ENCODE results near the gene SNX21. TPM values are rescaled to one million over a fixed set of nuclear protein-coding genes. Genes with fewer than 3 reads are reported as not detected.

The SNX21 gene
- total and polyA plus RNA-seq, 4 donors = 3.8 to 10.6 (median 4.8) TPM

DNA sequence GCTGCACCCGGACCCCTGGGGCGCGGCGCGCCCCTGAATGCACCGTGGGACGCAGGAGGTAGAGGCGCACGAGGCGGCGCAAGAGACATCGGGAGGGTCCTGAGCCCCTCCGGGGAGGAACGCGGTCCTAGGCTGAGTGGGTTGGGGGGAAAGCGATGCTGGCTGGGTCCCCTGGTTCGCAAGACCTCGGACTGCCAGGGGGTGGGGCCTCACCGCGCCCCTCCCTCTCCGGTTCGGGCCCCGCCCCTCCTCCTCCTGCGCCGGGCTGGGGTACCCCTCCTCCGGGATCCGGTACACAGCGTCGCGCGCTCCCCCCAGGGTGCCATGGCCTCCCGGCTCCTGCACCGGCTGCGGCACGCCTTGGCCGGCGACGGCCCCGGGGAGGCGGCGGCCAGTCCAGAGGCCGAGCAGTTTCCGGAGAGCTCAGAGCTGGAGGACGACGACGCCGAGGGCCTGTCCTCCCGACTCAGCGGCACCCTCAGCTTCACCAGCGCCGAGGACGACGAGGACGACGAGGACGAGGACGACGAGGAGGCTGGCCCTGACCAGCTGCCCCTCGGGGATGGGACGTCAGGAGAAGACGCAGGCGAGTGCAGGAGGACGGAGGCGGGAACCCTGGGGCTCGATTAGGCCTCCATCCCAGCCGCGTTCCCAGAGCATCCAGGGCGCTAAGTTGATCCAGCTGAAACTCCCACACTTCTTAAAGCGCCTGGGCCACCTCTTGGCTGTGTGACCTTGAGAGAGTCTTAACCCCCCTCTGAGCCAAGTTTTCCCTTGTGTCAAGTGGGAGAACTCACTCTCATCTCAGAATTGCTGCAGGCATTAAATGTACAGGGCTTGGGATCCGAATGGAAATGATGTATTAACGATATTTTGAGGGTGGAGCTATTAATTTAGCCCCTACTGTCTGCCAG, 541 bp downstream of the SNX21 start:
- H3K27me3 ChIP-seq (ENCODE audit: control insufficient read depth in 4 of 4, insufficient read depth in 4 of 4, low read length in 3 of 4) = no peaks in the 10 kb centered on the region
- H3K4me1 ChIP-seq (ENCODE audit: control insufficient read depth in 4 of 4, insufficient read depth in 4 of 4, low read length in 3 of 4) = peaks cover 4 to 14% (median 9%) of the 10 kb centered on the region in 4 donors
- H3K36me3 ChIP-seq (ENCODE audit: control insufficient read depth in 4 of 4, insufficient read depth in 3 of 4, low read depth in 1 of 4, low read length in 3 of 4) = peaks cover 0 to 2% (median 0%) of the 10 kb centered on the region in 4 donors
- TF ChIP-seq REST (IDR thresholded peaks at IDR 0.05) (no peak), ZBTB33 (IDR thresholded peaks at IDR 0.05) (no peak), GABPA (IDR thresholded peaks at IDR 0.05 in 1 of 2, conservative IDR thresholded peaks at IDR 0.05 in 1 of 2) (no peak), FOXA2 (IDR thresholded peaks at IDR 0.05) (no peak), JUND (IDR thresholded peaks at IDR 0.05) (no peak)
- TF ChIP-seq, protein P1, sequence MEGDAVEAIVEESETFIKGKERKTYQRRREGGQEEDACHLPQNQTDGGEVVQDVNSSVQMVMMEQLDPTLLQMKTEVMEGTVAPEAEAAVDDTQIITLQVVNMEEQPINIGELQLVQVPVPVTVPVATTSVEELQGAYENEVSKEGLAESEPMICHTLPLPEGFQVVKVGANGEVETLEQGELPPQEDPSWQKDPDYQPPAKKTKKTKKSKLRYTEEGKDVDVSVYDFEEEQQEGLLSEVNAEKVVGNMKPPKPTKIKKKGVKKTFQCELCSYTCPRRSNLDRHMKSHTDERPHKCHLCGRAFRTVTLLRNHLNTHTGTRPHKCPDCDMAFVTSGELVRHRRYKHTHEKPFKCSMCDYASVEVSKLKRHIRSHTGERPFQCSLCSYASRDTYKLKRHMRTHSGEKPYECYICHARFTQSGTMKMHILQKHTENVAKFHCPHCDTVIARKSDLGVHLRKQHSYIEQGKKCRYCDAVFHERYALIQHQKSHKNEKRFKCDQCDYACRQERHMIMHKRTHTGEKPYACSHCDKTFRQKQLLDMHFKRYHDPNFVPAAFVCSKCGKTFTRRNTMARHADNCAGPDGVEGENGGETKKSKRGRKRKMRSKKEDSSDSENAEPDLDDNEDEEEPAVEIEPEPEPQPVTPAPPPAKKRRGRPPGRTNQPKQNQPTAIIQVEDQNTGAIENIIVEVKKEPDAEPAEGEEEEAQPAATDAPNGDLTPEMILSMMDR (IDR thresholded peaks at IDR 0.05; ENCODE audit: low read depth, low read length, missing input control) = no peak
- 7% methylated on average over 71 of the region's 71 CpGs for WGBS
- H3K27ac ChIP-seq (ENCODE audit: low read depth in 1 of 2, low read length in 2 of 2) = peak overlapping the region; percentile 60 to 82
- H3K4me3 ChIP-seq (ENCODE audit: low read depth in 1 of 3, low read length in 3 of 3) = peak overlapping the region; percentile 69 to 79 (median 70)
- peak overlapping the region in 1 of 2 donors; percentile 20 for H3K9ac ChIP-seq (ENCODE audit: low read depth in 1 of 2, low read length in 2 of 2)
- peak; percentile 62 for DNase-seq (ENCODE audit: low spot score)
- H3K9me3 ChIP-seq (ENCODE audit: control insufficient read depth in 4 of 4, low read length in 3 of 4) = no peaks in the 10 kb centered on the region

- no peak for DNase-seq (ENCODE audit: low spot score)
- Histone ChIP-seq H3K27me3 (ENCODE audit: control insufficient read depth in 4 of 4, insufficient read depth in 4 of 4, low read length in 3 of 4) (no peaks in the 10 kb centered on the region), H3K4me1 (ENCODE audit: control insufficient read depth in 4 of 4, insufficient read depth in 4 of 4, low read length in 3 of 4) (peaks cover 4 to 14% (median 9%) of the 10 kb centered on the region in 4 donors), H3K9me3 (ENCODE audit: control insufficient read depth in 4 of 4, low read length in 3 of 4) (no peaks in the 10 kb centered on the region), H3K4me3 (ENCODE audit: low read depth in 1 of 3, low read length in 3 of 3) (no peak overlapping the region), H3K9ac (ENCODE audit: low read depth in 1 of 2, low read length in 2 of 2) (no peak overlapping the region), H3K27ac (ENCODE audit: low read depth in 1 of 2, low read length in 2 of 2) (peak overlapping the region in 1 of 2 donors; percentile 60), H3K36me3 (ENCODE audit: control insufficient read depth in 4 of 4, insufficient read depth in 3 of 4, low read depth in 1 of 4, low read length in 3 of 4) (peaks cover 0 to 3% (median 0%) of the 10 kb centered on the region in 4 donors)
- WGBS = 91% methylated on average over 14 of the region's 14 CpGs
- TF ChIP-seq, protein P1 (IDR thresholded peaks at IDR 0.05; ENCODE audit: low read depth, low read length, missing input control) = no peak
- no peak for TF ChIP-seq REST (IDR thresholded peaks at IDR 0.05)
- no peak for TF ChIP-seq FOXA2 (IDR thresholded peaks at IDR 0.05)
- TF ChIP-seq YY1 (IDR thresholded peaks at IDR 0.05) = no peak
- no peak for TF ChIP-seq HNF4G (IDR thresholded peaks at IDR 0.05)
- TF ChIP-seq RXRA (IDR thresholded peaks at IDR 0.05) = no peak
- no peak for TF ChIP-seq ATF3 (IDR thresholded peaks at IDR 0.05)
- no peak for TF ChIP-seq SP1 (IDR thresholded peaks at IDR 0.05)
- TF ChIP-seq ZBTB33 (IDR thresholded peaks at IDR 0.05) = no peak
- no peak for TF ChIP-seq RAD21 (IDR thresholded peaks at IDR 0.05)
- no peak for TF ChIP-seq FOXA1 (IDR thresholded peaks at IDR 0.05)
Measured at GRCh38 chr20:45834797-45835161, 1.2 kb downstream of the SNX21 start.
